Body of pancreas (tissue), 4 donors: ENCODE measurements around the gene SMTNL2. TPM values are rescaled to one million over a fixed set of nuclear protein-coding genes. Genes with fewer than 3 reads are reported as not detected.
A peak's percentile ranks its signal among the peaks of the same experiment; 100 is the strongest.

ENCODE experiments used
- ATAC-seq: fragments of 150-250 bp; one replicate; pipeline ENCODE4 v1.9.1; 2016
- DNase-seq, 4 donors: peaks; one replicate each; pipeline ENCODE4 v3.0.0-alpha.2; 2019
- H3K27ac ChIP-seq, 4 donors: fragments of 200-600 bp; sonication (generic); 1 replicate in 3 of 4; 2 replicates in 1 of 4; pipeline versions ENCODE4 v1.5.1 to v1.6.1; 2016 to 2019; ENCODE audit warnings: mild to moderate bottlenecking in 1 of 4, mixed read lengths in 1 of 4, moderate library complexity in 1 of 4
- H3K27me3 ChIP-seq, 2 donors: fragments of 200-600 bp; sonication (generic); one replicate each; pipeline ENCODE4 v1.6.0; 2016; ENCODE audit warnings: mild to moderate bottlenecking in 1 of 2
- H3K36me3 ChIP-seq, 2 donors: fragments of 200-600 bp; sonication (generic); replicated peaks in 1 of 2; 2 replicates each; pipeline ENCODE4 v1.5.1; 2016; ENCODE audit warnings: low read depth in 2 of 2; ENCODE audit not compliant: insufficient read depth in 1 of 2
- H3K4me1 ChIP-seq: fragments of 200-600 bp; sonication (generic); one replicate; pipeline ENCODE4 v1.6.0; 2016
- H3K4me3 ChIP-seq, 2 donors: fragments of 200-600 bp; sonication (generic); 1 replicate in 1 of 2; 2 replicates in 1 of 2; pipeline ENCODE4 v1.5.1; 2016 to 2019
- H3K9me3 ChIP-seq, 3 donors: fragments of 200-600 bp; sonication (generic); 1 replicate in 2 of 3; 2 replicates in 1 of 3; pipeline ENCODE4 v1.5.1; 2016
- POLR2A ChIP-seq, 3 donors: fragments of 450-650 bp; IDR thresholded peaks; one replicate each; pipeline ENCODE4 v1.6.1; 2016; ENCODE audit warnings: antibody characterized with exemption in 3 of 3, mild to moderate bottlenecking in 2 of 3
- WGBS, 2 donors: methylation state at CpG; one replicate each; pipeline ENCODE4 v1.1.5; 2017; 5-methylcytosine and 5-hydroxymethylcytosine counted together
- intact Hi-C: fragments of 100-400 bp; cut with DNase I; formaldehyde crosslinking; loops from one replicate; pipeline ENCODE4 v1.15.1; 2023
- total RNA-seq, 2 donors: library from RNA; depleted of rRNA; stranded (reverse); fragments of >200 nt; gene quantifications; one replicate each; pipeline ENCODE4 v1.1.0, GENCODE V29; 2016
- TF ChIP-seq, protein P1 (sequence below), 7 experiments: fragments of 450-650 bp in 4 of 7; fragments of 200-600 bp in 3 of 7; sonication (generic) in 3 of 7; IDR thresholded peaks; one replicate each; pipeline ENCODE4 v1.5.1; 2016 to 2019; ENCODE audit warnings: antibody characterized with exemption in 7 of 7

SMTNL2 gene
- total RNA-seq, 2 donors from 2014 or later, result 0.33 to 0.78 TPM

DNA sequence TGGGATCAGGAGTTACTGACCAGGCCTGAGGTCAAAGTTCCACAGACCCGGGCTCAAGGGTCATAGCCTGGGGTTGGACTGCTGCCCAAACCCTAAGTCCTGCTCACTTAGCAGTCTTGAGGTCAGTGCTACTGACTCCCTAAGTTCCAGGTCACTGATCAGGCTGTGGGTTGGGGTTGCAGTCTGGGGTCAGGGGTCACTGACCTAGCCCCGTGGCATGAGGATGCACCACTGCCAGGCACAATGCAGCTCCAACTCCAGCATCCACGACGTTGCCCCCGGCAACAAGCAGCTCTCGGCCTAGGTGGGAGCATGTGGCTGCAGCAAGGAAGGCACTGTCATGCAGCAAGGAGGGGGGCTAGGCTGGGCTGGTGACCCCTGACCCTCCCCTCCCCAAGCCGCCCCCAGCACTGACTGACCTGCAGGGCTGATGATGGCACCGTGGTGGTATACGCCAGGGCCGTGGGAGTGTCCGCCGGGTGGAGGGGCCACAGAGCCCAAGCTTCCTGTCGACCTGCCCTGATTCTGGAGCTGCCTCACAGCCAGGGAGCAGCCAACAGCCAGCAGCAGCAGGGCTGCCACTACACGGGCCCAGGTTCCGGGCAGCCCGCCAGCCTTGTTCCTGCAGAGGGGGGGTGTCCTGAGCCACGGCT, 25.1 kb upstream of the SMTNL2 start:
- 20 to 24% methylated on average over 1 to 17 of the region's 17 CpGs for WGBS, 2 donors

DNA sequence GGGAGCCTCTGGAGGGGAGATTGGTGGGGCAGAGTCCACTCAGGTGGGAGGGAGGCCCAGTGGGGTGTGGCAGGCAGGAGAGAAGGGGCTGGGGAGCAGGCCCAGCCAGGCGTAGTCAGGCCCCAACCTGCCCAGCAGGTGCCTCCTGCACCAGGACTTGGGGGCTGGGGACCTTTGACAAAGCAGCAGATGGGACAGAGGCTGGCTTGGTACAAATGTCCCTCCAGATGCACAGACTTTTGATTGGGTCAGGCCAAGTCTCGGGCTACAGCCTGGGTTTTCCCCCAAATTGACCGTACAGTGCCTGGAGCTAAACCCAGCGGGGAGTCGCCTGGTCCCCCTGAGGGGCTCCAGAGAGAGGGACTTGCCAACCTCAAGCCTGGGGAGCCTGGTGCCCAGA, 24.4 kb upstream of the SMTNL2 start:
- DNase-seq, result no peak
- H3K27me3 ChIP-seq, result no peaks in the 10 kb centered on the region
- H3K9me3 ChIP-seq, result no peaks in the 10 kb centered on the region
- ATAC-seq, result peak; percentile 2
- H3K4me3 ChIP-seq, result peak overlapping the region; percentile 6 to 13
- H3K36me3 ChIP-seq, result no peaks in the 10 kb centered on the region
- H3K27ac ChIP-seq, result peak overlapping the region; percentile 78 to 87 (median 80)
- TF ChIP-seq POLR2A (IDR thresholded peaks at IDR 0.05), result no peak
- TF ChIP-seq, protein P1, sequence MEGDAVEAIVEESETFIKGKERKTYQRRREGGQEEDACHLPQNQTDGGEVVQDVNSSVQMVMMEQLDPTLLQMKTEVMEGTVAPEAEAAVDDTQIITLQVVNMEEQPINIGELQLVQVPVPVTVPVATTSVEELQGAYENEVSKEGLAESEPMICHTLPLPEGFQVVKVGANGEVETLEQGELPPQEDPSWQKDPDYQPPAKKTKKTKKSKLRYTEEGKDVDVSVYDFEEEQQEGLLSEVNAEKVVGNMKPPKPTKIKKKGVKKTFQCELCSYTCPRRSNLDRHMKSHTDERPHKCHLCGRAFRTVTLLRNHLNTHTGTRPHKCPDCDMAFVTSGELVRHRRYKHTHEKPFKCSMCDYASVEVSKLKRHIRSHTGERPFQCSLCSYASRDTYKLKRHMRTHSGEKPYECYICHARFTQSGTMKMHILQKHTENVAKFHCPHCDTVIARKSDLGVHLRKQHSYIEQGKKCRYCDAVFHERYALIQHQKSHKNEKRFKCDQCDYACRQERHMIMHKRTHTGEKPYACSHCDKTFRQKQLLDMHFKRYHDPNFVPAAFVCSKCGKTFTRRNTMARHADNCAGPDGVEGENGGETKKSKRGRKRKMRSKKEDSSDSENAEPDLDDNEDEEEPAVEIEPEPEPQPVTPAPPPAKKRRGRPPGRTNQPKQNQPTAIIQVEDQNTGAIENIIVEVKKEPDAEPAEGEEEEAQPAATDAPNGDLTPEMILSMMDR (IDR thresholded peaks at IDR 0.05), result no peak
- intact Hi-C loops, result no loop called here
- WGBS, 2 donors, result 23 to 29% methylated on average over 1 to 5 of the region's 5 CpGs
- peaks cover 39% of the 10 kb centered on the region for H3K4me1 ChIP-seq

More for the DNA sequence above, 25.1 kb upstream of the SMTNL2 start:
- DNase-seq (peak; percentile 51 to 66 (median 56)), ATAC-seq (no peak)
- H3K27me3 ChIP-seq, result no peaks in the 10 kb centered on the region
- peak overlapping the region in 1 of 2 donors; percentile 6 for H3K4me3 ChIP-seq
- no peaks in the 10 kb centered on the region for H3K36me3 ChIP-seq
- H3K4me1 ChIP-seq, result peaks cover 45% of the 10 kb centered on the region
- peak overlapping the region; percentile 78 to 87 (median 80) for H3K27ac ChIP-seq
- intact Hi-C loops, result no loop called here
- TF ChIP-seq, protein P1 (IDR thresholded peaks at IDR 0.05), result no peak
- no peak for TF ChIP-seq POLR2A (IDR thresholded peaks at IDR 0.05)
- H3K9me3 ChIP-seq, result no peaks in the 10 kb centered on the region

DNA sequence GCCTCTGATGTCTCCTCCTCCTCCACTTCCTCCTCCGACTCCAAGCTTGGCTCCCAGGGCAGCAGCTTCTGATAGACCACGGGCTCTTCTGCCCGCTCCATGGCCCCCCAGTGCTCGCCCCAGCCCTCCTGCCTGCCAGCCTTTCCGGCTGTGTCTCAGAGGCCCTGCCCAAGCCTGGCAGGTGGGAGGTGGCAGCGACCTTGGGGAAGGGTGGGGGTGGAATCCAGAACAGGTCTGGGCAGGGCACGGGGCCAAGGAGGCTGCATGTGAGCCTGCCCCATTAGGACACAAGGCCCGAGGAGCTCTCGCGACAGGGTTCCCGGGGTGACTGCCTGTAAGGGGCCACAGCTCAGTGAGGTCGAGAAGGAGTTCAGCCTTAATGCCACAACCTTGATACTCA, 23.9 kb upstream of the SMTNL2 start, which contains the start of gene GGT6:
Gene GGT6 (minus strand): TSS at position 157 of the 400 bp plus-strand sequence. CDS start 56 bp downstream, at position 101.
- TF ChIP-seq, protein P1 (IDR thresholded peaks at IDR 0.05), result no peak
- TF ChIP-seq POLR2A (IDR thresholded peaks at IDR 0.05), result peak; percentile 50 to 86 (median 82)
- no peaks in the 10 kb centered on the region for H3K9me3 ChIP-seq
- ATAC-seq (peak; percentile 92), DNase-seq (peak; percentile 94 to 99 (median 97))
- intact Hi-C loops, result no loop called here
- H3K4me1 ChIP-seq, result peaks cover 42% of the 10 kb centered on the region
- 16 to 30% methylated on average over 4 to 10 of the region's 12 CpGs for WGBS, 2 donors
- peak within 1 kb of the TSS; percentile 6 to 13 for H3K4me3 ChIP-seq
- H3K27me3 ChIP-seq, result no peaks in the 10 kb centered on the region
- H3K36me3 ChIP-seq, result no peaks in the 10 kb centered on the region
- peak within 1 kb of the TSS; percentile 78 to 87 (median 80) for H3K27ac ChIP-seq

DNA sequence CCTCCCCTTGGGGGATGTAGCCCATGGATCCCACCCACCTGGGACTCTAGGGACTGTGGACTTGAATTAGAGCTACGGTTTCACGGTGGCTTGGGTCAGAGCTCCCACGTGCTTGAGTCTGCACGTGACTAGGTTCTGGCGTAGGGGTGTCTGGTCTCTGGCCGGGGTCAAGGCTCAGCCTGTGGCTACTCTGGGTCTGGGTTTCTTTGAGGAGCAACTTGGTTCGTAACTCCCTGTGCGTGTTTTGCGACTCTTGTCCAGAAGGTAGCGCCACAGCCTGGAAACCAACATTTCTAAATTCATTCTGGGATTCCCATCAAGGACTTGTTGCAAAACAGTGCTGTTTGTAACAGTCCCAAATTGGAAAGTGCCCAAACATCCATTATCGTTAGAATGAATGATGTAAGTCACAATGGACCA, 23.5 kb upstream of the SMTNL2 start:
- H3K27me3 ChIP-seq, result no peaks in the 10 kb centered on the region
- no peak for TF ChIP-seq POLR2A (IDR thresholded peaks at IDR 0.05)
- TF ChIP-seq, protein P1 (IDR thresholded peaks at IDR 0.05), result peak in 1 of 7 experiments; percentile 14
- no peaks in the 10 kb centered on the region for H3K9me3 ChIP-seq
- 41 to 46% methylated on average over 10 to 11 of the region's 11 CpGs for WGBS, 2 donors
- H3K4me1 ChIP-seq, result peaks cover 43% of the 10 kb centered on the region
- no peaks in the 10 kb centered on the region for H3K36me3 ChIP-seq
- H3K27ac ChIP-seq, result peak overlapping the region; percentile 78 to 87 (median 80)
- no peak overlapping the region for H3K4me3 ChIP-seq
- ATAC-seq (peak; percentile 2), DNase-seq (no peak)
- intact Hi-C loops, result no loop called here
